ENCODE measurements around the gene TTLL10. TPM values are rescaled to one million over a fixed set of nuclear protein-coding genes. Genes with fewer than 3 reads are reported as not detected.

Gene TTLL10
- polyA plus RNA-seq (2013, experiment 1 of 2; ENCODE audit: insufficient read length): not detected
- polyA plus RNA-seq (2013, experiment 2 of 2; ENCODE audit: insufficient read length): not detected

- DNase-seq: no peak
Measured at GRCh38 chr1:1173793-1174415, at the start of gene TTLL10. TTLL10 (plus strand) TSS chr1:1173880; CDS start chr1:1179216, 5,336 bp downstream.

GRCh38 chr1:1124508-1124785, 49.2 kb upstream of the TTLL10 start:
- DNase-seq: no peak

- DNase-seq: no peak
Measured at GRCh38 chr1:1124786-1125642, 48.7 kb upstream of the TTLL10 start.

- no peak for DNase-seq
Measured at GRCh38 chr1:1125945-1126344, 47.7 kb upstream of the TTLL10 start.

- DNase-seq: no peak
Measured at GRCh38 chr1:1127551-1128451, 45.9 kb upstream of the TTLL10 start.

- DNase-seq: no peak
Measured at GRCh38 chr1:1128454-1129139, 45.1 kb upstream of the TTLL10 start.

- DNase-seq: no peak
Measured at GRCh38 chr1:1129381-1129821, 44.3 kb upstream of the TTLL10 start.

GRCh38 chr1:1130206-1131120, 43.2 kb upstream of the TTLL10 start:
- no peak for DNase-seq

- no peak for DNase-seq
Measured at GRCh38 chr1:1132042-1132950, 41.4 kb upstream of the TTLL10 start.

- DNase-seq: no peak
Measured at GRCh38 chr1:1132956-1133750, 40.5 kb upstream of the TTLL10 start.

- DNase-seq: no peak
Measured at GRCh38 chr1:1134300-1134970, 39.2 kb upstream of the TTLL10 start.

- DNase-seq: no peak
Measured at GRCh38 chr1:1135339-1136136, 38.1 kb upstream of the TTLL10 start.

- DNase-seq: no peak
Measured at GRCh38 chr1:1136547-1137230, 37.0 kb upstream of the TTLL10 start.

- DNase-seq: no peak
Measured at GRCh38 chr1:1137256-1138045, 36.2 kb upstream of the TTLL10 start.

- no peak for DNase-seq
Measured at GRCh38 chr1:1140673-1141072, 33.0 kb upstream of the TTLL10 start.

- no peak for DNase-seq
Measured at GRCh38 chr1:1141244-1141910, 32.3 kb upstream of the TTLL10 start.

All from fibroblast of skin of scalp (primary cell).